22Rv1 (cell line): ENCODE measurements around the gene PILRB.

Experiments
- H3K27ac ChIP-seq: fragments of 450-650 bp; 2 replicates; pipeline ENCODE4 v1.5.1; 2017
- ZFX ChIP-seq: fragments of 450-650 bp; IDR thresholded peaks from 2 replicates; pipeline ENCODE4 v1.6.1; 2017; ENCODE audit warnings: antibody characterized with exemption, borderline replicate concordance
- TF ChIP-seq, protein P1 (sequence below): fragments of 450-650 bp; IDR thresholded peaks from 2 replicates; pipeline ENCODE4 v1.5.1; 2017; ENCODE audit warnings: mild to moderate bottlenecking

The PILRB gene

DNA sequence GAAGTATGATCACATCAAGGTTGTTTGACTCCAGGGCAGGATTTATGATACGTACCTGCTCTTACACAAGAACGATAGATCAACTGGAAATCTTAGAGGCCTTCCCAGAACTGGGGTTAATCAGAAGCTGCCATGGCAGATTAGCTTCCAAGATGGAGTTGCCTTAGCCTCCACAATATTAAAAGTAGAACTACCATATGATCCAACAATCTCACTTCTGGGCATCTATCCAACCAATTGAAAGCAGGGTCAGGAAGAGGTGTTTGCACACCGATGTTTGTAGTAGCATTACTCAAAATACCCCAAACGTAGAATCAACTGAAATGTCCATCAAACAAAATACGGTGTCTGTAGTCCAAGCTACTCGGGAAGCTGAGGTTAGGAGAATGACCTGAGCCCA, 6.6 kb downstream of the PILRB start:
- TF ChIP-seq, protein P1, sequence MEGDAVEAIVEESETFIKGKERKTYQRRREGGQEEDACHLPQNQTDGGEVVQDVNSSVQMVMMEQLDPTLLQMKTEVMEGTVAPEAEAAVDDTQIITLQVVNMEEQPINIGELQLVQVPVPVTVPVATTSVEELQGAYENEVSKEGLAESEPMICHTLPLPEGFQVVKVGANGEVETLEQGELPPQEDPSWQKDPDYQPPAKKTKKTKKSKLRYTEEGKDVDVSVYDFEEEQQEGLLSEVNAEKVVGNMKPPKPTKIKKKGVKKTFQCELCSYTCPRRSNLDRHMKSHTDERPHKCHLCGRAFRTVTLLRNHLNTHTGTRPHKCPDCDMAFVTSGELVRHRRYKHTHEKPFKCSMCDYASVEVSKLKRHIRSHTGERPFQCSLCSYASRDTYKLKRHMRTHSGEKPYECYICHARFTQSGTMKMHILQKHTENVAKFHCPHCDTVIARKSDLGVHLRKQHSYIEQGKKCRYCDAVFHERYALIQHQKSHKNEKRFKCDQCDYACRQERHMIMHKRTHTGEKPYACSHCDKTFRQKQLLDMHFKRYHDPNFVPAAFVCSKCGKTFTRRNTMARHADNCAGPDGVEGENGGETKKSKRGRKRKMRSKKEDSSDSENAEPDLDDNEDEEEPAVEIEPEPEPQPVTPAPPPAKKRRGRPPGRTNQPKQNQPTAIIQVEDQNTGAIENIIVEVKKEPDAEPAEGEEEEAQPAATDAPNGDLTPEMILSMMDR, result no peak
- no peak for TF ChIP-seq ZFX
- H3K27ac ChIP-seq, result no peak overlapping the region; the same call in 1 of the 2 replicates

- peak overlapping the region; percentile 3; the same call in 1 of the 2 replicates for H3K27ac ChIP-seq
Measured at GRCh38 chr7:100365998-100366367, 8.1 kb downstream of the PILRB start.

DNA sequence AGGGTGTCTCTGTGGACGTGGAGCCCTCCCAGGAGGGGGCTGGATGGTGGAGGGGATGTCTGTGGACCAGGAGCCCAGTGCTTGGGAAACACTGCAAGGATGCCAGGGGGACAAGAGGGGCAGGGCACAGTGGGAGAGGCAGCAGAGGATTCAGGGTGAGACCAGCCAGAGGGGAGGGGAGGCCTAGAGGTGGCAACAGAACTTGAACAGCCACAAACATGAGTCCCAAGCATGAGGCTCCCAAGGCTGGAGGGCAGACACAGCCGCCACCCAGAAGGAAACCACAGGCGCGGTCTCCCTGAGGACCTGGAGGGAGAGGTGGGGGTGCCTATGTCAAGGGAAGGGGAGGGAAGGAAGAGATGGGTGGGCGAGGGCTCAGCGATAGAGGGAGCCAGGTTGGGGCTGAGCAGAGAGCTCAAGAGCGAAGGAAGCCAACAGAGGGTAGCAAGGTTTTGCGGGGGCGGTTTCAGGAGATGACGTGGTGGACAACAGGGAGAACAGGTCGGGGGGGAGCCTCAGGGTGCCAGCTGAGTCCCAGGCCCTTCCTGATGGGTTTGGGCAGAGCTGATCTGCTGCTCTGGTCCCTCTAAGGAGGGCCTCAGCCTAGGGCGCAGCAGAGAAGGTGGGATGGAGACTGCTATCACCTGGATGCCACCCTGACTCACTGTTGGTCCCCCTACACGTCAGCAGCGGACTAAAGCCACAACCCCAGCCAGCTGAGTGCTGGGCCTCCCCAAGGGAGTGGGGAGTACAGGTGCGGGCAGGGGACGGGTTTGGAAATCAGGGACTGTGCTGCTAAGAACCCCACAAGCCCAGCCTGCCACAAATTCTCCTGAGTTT, 8.7 kb downstream of the PILRB start:
- TF ChIP-seq, protein P1, result no peak
- no peak for TF ChIP-seq ZFX
- H3K27ac ChIP-seq, result no peak overlapping the region

DNA sequence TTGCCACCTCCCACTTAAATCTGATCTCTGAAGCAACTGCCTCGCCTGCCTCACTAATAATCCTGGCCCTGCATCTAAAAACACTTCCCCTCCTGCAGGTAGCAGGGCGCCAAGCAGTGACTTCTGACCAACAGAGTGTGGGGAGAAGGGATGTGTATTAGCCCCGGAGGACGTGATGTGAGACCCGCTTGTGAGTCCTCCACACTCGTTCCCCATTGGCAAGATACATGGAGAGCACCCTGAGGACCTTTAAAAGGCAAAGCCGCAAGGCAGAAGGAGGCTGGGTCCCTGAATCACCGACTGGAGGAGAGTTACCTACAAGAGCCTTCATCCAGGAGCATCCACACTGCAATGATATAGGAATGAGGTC, 9.3 kb downstream of the PILRB start:
- no peak overlapping the region for H3K27ac ChIP-seq
- TF ChIP-seq ZFX, result no peak
- TF ChIP-seq, protein P1, result no peak

- no peak overlapping the region for H3K27ac ChIP-seq
- TF ChIP-seq ZFX, result no peak
Measured at GRCh38 chr7:100367676-100368613, 10.0 kb downstream of the PILRB start.

GRCh38 chr7:100369105-100369504, 11.2 kb downstream of the PILRB start:
- TF ChIP-seq, protein P1, result no peak
- no peak for TF ChIP-seq ZFX
- H3K27ac ChIP-seq, result peak overlapping the region; percentile 17; the same call in 1 of the 2 replicates

DNA sequence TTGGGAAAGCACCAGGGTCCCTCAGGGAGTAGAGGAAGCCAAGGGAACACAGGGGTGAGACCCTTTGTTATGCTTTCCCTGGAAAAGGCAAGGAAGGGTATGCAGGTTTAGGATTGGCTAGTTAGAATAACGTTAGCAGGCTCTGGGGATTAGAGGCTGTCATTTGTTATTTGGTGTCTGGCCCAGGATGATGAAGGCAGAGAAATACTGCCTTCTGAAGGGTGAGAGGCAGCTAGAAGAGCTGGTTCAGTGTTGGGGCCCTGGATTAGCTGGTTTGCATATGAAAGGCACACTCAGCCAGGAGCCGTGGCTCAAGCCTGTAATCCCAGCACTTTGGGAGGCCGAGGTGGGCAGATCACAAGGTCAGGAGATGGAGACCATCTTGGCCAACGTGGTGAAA, 12.4 kb downstream of the PILRB start:
- no peak overlapping the region for H3K27ac ChIP-seq

GRCh38 chr7:100370746-100371145, 12.8 kb downstream of the PILRB start:
- no peak for TF ChIP-seq ZFX
- TF ChIP-seq, protein P1, result no peak
- H3K27ac ChIP-seq, result 0 out of 2 replicates have a peak overlapping the region, but pooled peaks have one; percentile 3

More for the DNA sequence above, 12.4 kb downstream of the PILRB start:
- TF ChIP-seq, protein P1, result no peak
